Stimulated activated naive CD8-positive, alpha-beta T cell treated with anti-CD3 and anti-CD28 coated beads, Interleukin-15, Interleukin-2, amounts not matched to agents 100 ng/mL and 50 ng/mL, for 24 hours (primary cell): Measurements from ENCODE around the gene PDRG1.

Experiments used
- H3K27ac Mint-ChIP-seq: one replicate; pipeline ENCODE4 v1.8.0; 2021; ENCODE audit warnings: mild to moderate bottlenecking, mixed read lengths
- H3K27me3 Mint-ChIP-seq: one replicate; pipeline ENCODE4 v1.8.0; 2021; ENCODE audit warnings: mixed read lengths
- H3K36me3 Mint-ChIP-seq: one replicate; pipeline ENCODE4 v1.8.0; 2021; ENCODE audit warnings: low read depth, mixed read lengths
- H3K4me1 Mint-ChIP-seq: one replicate; pipeline ENCODE4 v1.8.0; 2021; ENCODE audit warnings: low read depth, mixed read lengths
- H3K4me3 Mint-ChIP-seq: one replicate; pipeline ENCODE4 v1.8.0; 2021; ENCODE audit warnings: mild to moderate bottlenecking, mixed read lengths
- H3K9me3 Mint-ChIP-seq: one replicate; pipeline ENCODE4 v1.8.0; 2021; ENCODE audit warnings: mixed read lengths

Gene PDRG1

DNA sequence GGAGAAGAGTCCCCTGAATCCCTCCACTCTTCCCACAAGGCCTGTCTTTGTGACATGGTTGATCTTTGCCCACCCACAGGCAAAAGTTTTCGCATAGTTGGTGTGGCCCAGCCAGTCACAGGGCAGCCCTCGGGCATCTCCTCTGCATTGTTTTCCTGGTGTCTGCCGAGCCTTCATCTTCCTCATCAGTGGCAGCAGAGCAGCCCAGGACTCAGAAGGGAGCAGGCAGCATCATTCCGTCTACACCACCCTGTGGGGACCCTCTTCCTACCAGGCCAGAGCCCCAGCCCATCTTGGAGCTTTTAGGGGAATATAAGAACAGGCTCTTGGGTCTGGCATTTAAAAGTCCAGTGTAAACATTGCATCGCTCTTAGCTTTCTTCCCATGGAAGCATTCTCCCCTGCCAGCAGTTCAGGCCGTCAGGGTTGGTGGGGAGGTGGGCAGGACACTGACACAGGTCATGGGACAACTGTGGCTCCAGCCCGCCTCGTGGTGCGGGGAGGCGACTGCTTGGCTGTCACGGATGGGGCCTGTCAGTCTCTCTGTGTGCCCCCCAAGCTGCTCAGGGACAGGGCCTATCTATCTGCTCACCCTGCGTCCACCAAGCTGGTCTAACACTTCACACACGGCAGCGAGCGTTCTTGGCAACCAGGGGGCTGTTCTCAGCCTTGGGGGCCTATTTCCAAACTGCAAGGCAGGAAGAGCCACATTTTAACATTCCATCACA is 38.3 kb downstream of the PDRG1 start:
- H3K9me3 Mint-ChIP-seq, result no peaks in the 10 kb centered on the region
- H3K27ac Mint-ChIP-seq, result no peak overlapping the region
- no peak overlapping the region for H3K4me3 Mint-ChIP-seq
- no peaks in the 10 kb centered on the region for H3K36me3 Mint-ChIP-seq
- peaks cover 14% of the 10 kb centered on the region for H3K27me3 Mint-ChIP-seq
- no peaks in the 10 kb centered on the region for H3K4me1 Mint-ChIP-seq

GRCh38 chr20:31910071-31910803 is 41.6 kb downstream of the PDRG1 start:
- Mint-ChIP-seq H3K4me1 (no peaks in the 10 kb centered on the region), H3K36me3 (no peaks in the 10 kb centered on the region), H3K4me3 (no peak overlapping the region), H3K27me3 (no peaks in the 10 kb centered on the region), H3K9me3 (no peaks in the 10 kb centered on the region), H3K27ac (no peak overlapping the region)

GRCh38 chr20:31909253-31910070 is 42.4 kb downstream of the PDRG1 start:
- Mint-ChIP-seq H3K9me3 (no peaks in the 10 kb centered on the region), H3K27ac (no peak overlapping the region), H3K36me3 (no peaks in the 10 kb centered on the region), H3K4me1 (no peaks in the 10 kb centered on the region), H3K27me3 (no peaks in the 10 kb centered on the region), H3K4me3 (no peak overlapping the region)

- Mint-ChIP-seq H3K36me3 (no peaks in the 10 kb centered on the region), H3K27ac (no peak overlapping the region), H3K4me1 (no peaks in the 10 kb centered on the region), H3K4me3 (no peak overlapping the region), H3K27me3 (no peaks in the 10 kb centered on the region), H3K9me3 (no peaks in the 10 kb centered on the region)
Observed at GRCh38 chr20:31908424-31908823, 43.4 kb downstream of the PDRG1 start.

GRCh38 chr20:31908016-31908415 is 43.8 kb downstream of the PDRG1 start:
- Mint-ChIP-seq H3K36me3 (no peaks in the 10 kb centered on the region), H3K4me3 (no peak overlapping the region), H3K4me1 (no peaks in the 10 kb centered on the region), H3K27ac (no peak overlapping the region), H3K27me3 (no peaks in the 10 kb centered on the region), H3K9me3 (no peaks in the 10 kb centered on the region)

- Mint-ChIP-seq H3K27me3 (no peaks in the 10 kb centered on the region), H3K4me3 (no peak overlapping the region), H3K36me3 (no peaks in the 10 kb centered on the region), H3K9me3 (no peaks in the 10 kb centered on the region), H3K4me1 (no peaks in the 10 kb centered on the region), H3K27ac (no peak overlapping the region)
Observed at GRCh38 chr20:31907046-31907445, 44.8 kb downstream of the PDRG1 start.

- Mint-ChIP-seq H3K27me3 (no peaks in the 10 kb centered on the region), H3K9me3 (no peaks in the 10 kb centered on the region), H3K36me3 (no peaks in the 10 kb centered on the region)
Observed at GRCh38 chr20:31906001-31906400, 45.8 kb downstream of the PDRG1 start.

DNA sequence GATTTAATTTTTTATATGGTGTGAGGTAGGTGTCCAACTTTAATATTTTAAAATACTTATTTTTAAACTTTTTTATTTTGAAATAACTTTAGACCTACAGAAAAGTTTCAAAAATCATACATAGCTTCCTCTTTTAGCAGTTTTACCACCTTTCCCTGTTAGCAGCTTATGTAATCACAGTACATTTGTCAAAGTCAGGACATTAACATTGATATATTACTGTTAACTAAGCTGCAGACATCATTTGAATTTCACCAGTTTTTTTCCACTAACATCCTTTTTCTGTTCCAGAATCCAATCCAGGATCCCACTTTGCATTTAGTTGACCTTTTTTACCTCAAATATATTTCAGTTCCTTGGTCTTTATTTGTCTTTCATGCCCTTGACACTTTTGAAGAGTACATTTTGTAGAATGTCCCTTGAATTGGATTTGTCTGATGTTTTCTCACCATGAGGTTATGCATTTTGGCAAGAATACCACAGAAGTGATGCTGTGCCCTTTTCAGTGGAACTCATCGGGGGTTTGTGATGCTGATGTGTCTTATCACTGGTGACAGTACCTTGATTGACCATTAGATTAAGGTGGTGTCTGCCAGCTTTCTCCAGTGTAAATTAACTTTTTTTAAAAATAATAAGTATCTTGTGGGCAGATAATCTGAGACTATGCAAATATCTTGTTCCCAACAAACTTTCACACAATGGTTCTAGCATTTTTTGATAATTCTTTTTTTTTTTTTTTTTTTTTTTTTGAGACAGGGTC is 48.0 kb downstream of the PDRG1 start:
- Mint-ChIP-seq H3K4me1 (no peaks in the 10 kb centered on the region), H3K27ac (no peak overlapping the region), H3K36me3 (no peaks in the 10 kb centered on the region), H3K4me3 (no peak overlapping the region), H3K27me3 (no peaks in the 10 kb centered on the region), H3K9me3 (no peaks in the 10 kb centered on the region)

More at GRCh38 chr20:31906001-31906400, 45.8 kb downstream of the PDRG1 start:
- Mint-ChIP-seq H3K4me1 (no peaks in the 10 kb centered on the region), H3K27ac (no peak overlapping the region), H3K4me3 (no peak overlapping the region)

DNA sequence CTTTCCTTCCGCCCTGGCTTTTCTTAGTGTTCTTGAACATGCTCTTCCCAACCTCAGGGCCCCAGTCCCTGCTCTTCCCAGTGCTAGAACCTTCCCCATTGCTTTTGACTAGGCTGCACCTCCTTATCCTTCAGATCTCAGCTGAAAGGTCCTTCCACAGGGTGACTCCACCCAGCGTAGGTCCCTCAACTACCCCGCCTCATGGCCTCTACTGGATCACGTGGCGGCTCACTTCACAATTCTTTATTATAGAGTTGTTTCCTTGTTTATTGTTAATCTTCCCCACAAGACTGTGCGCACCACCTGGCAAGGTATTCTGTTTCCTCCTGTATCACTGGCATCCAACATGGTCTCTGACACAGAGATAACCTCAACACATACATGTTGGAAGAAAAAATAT is 50.2 kb downstream of the PDRG1 start:
- Mint-ChIP-seq H3K27me3 (no peaks in the 10 kb centered on the region), H3K36me3 (no peaks in the 10 kb centered on the region), H3K9me3 (no peaks in the 10 kb centered on the region), H3K4me3 (no peak overlapping the region), H3K4me1 (no peaks in the 10 kb centered on the region), H3K27ac (no peak overlapping the region)

DNA sequence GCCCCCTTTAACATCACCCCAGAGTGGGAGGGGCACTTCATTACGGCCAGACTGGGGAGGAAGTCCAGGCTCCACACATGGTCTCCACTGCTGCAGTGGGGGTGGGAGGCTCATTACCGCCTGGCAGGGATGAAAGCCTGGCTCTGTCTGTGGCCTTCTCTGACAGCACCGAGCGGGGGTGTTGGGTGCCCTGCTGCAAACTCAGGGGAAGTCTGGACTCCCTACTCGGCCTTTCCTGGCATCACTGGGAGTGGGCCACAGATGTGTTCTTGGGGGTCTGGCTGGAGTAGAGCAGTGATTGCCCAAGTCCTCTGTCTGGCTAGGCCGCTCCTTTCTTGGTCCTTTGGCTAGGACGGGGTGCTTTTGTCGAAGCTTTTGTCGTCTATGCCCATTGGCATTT is 54.3 kb downstream of the PDRG1 start:
- Mint-ChIP-seq H3K36me3 (no peaks in the 10 kb centered on the region), H3K4me1 (peaks cover 5% of the 10 kb centered on the region), H3K9me3 (no peaks in the 10 kb centered on the region), H3K27ac (no peak overlapping the region), H3K27me3 (peaks cover 8% of the 10 kb centered on the region), H3K4me3 (no peak overlapping the region)

DNA sequence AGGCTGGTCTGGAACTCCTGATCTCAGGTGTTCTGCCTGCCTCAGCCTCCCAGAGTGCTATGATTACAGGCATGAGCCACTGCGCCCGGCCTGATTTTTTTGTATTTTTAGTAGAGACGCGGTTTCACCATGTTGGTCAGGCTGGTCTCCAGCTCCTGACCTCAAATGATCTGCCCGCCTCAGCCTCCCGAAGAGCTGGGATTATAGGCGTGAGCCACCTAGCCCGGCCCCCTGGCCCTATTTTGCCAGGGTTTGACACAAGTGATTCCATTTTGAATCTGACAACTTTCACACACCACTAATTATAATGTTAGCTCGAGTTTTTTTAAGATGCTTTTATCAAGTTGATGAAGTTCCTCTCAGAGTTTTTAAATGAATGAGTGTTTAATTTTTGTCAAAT is 55.8 kb downstream of the PDRG1 start:
- H3K9me3 Mint-ChIP-seq, result no peaks in the 10 kb centered on the region
- H3K36me3 Mint-ChIP-seq, result no peaks in the 10 kb centered on the region
- peaks cover 8% of the 10 kb centered on the region for H3K27me3 Mint-ChIP-seq
- H3K4me3 Mint-ChIP-seq, result no peak overlapping the region
- no peak overlapping the region for H3K27ac Mint-ChIP-seq
- H3K4me1 Mint-ChIP-seq, result peaks cover 5% of the 10 kb centered on the region

DNA sequence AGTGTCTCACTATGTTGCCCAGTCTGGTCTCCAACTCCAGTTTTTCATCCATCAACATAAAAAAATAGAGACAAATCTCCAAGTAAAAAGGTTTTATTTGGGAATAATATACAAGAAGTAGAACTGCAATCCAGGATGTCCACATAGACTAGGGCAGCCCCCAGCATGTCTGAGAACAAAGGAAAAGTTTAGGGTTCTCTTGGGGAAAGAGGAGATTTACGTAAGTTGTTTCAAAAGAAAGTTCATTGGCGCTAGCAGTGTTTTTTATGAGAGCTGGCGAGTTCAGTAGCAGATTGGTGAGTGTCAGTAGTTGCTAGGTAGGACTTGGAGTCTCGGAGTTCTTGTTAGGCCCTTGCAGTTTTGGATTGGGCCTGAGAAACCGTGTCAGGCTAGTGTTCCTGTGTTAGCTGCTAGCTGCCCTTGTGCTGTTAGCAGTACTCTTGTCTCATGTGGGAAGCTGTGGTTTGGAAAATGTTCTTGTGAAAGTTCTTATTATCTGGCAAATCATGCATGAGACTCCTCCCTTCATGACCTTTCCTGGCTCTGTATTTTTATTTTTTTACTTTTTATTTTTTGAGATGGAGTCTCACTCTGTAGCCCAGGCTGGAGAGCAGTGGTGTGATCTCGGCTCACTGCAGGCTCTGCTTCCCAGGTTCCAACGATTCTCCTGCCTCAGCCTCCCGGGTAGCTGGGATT is 56.7 kb downstream of the PDRG1 start:
- H3K4me3 Mint-ChIP-seq, result no peak overlapping the region
- H3K36me3 Mint-ChIP-seq, result no peaks in the 10 kb centered on the region
- no peaks in the 10 kb centered on the region for H3K9me3 Mint-ChIP-seq
- peaks cover 5% of the 10 kb centered on the region for H3K4me1 Mint-ChIP-seq
- H3K27ac Mint-ChIP-seq, result no peak overlapping the region
- H3K27me3 Mint-ChIP-seq, result peaks cover 8% of the 10 kb centered on the region
